PC-3 (cell line): ENCODE results near the gene HYOU1. TPM values are rescaled to one million over a fixed set of nuclear protein-coding genes. Genes with fewer than 3 reads are reported as not detected.
A peak's percentile ranks its signal among the peaks of the same experiment; 100 is the strongest.

Experiments
- ATAC-seq: fragments of 200-7000 bp; cut with Tn5 transposase; 2 replicates; pipeline ENCODE4 v1.9.1; 2020; ENCODE audit warnings: mild to moderate bottlenecking, moderate library complexity
- BruUV-seq: library from RNA; stranded (reverse); fragments of 400-500 nt; replicated peaks from 2 replicates; lab custom pipeline; 2021; lab: Mats Ljungman, UMichigan
- CTCF ChIA-PET: fragments of 300-600 bp; sonication (Branson Sonifier 250); formaldehyde crosslinking; loops from one replicate; lab custom pipeline; 2022; ENCODE audit warnings: antibody characterized with exemption; lab: Charles Lee
- POLR2A ChIA-PET: fragments of 300-600 bp; sonication (Branson Sonifier 250); formaldehyde crosslinking; loops from one replicate; lab custom pipeline; 2022; ENCODE audit warnings: antibody characterized with exemption; ENCODE audit not compliant: unreplicated experiment; lab: Charles Lee
- DNase-seq: peaks from one replicate; pipeline ENCODE4 v3.0.0-alpha.2; 2015
- H2AFZ ChIP-seq: fragments of 300-600 bp; sonication (generic); 2 replicates; pipeline ENCODE4 v1.6.0; 2016; ENCODE audit warnings: antibody characterized with exemption, low read length
- H3F3A ChIP-seq: fragments of 300-600 bp; sonication (generic); one replicate; pipeline ENCODE4 v1.6.0; 2017; ENCODE audit warnings: antibody characterized with exemption, low read length, control low read depth, mild to moderate bottlenecking; ENCODE audit not compliant: unreplicated experiment
- H3K27ac ChIP-seq: fragments of 300-600 bp; sonication (generic); 2 replicates; pipeline ENCODE4 v1.5.1; 2016; ENCODE audit warnings: mild to moderate bottlenecking, low read length
- H3K27me3 ChIP-seq: fragments of 300-600 bp; sonication (generic); 2 replicates; pipeline ENCODE4 v1.6.1; 2016; ENCODE audit warnings: low read length, mixed read lengths
- H3K36me3 ChIP-seq: fragments of 300-600 bp; sonication (generic); 2 replicates; pipeline ENCODE4 v1.6.1; 2016; ENCODE audit warnings: low read depth, mixed run types, low read length, mixed read lengths
- H3K4me1 ChIP-seq: fragments of 300-600 bp; sonication (generic); 2 replicates; pipeline ENCODE4 v1.5.1; 2016; ENCODE audit warnings: low read length; ENCODE audit not compliant: insufficient read depth
- H3K4me2 ChIP-seq: fragments of 300-600 bp; sonication (generic); 2 replicates; pipeline ENCODE4 v1.6.0; 2016; ENCODE audit warnings: low read length
- H3K4me3 ChIP-seq: fragments of 300-600 bp; sonication (generic); 2 replicates; pipeline ENCODE4 v1.5.1; 2016; ENCODE audit warnings: mild to moderate bottlenecking, low read length, mixed read lengths
- H3K79me2 ChIP-seq: fragments of 300-600 bp; sonication (generic); 2 replicates; pipeline ENCODE4 v1.6.1; 2017; ENCODE audit warnings: low read length, mixed read lengths
- H3K9ac ChIP-seq: fragments of 300-600 bp; sonication (generic); 2 replicates; pipeline ENCODE4 v1.6.0; 2016; ENCODE audit warnings: mild to moderate bottlenecking, low read length
- H3K9me2 ChIP-seq: fragments of 300-600 bp; sonication (generic); replicated peaks from 2 replicates; pipeline ENCODE4 v1.6.1; 2016; ENCODE audit warnings: mixed run types, low read length, mixed read lengths
- H3K9me3 ChIP-seq: fragments of 300-600 bp; sonication (generic); 2 replicates; pipeline ENCODE4 v1.6.1; 2016; ENCODE audit warnings: low read length, mixed read lengths
- H4K20me1 ChIP-seq: fragments of 300-600 bp; sonication (generic); 2 replicates; pipeline ENCODE4 v1.6.1; 2016; ENCODE audit warnings: low read length, mixed read lengths
- EZH2 ChIP-seq: fragments of 300-600 bp; sonication (generic); IDR thresholded peaks from one replicate; pipeline ENCODE4 v1.6.1; 2017; ENCODE audit warnings: antibody characterized with exemption, mild to moderate bottlenecking, low read length; ENCODE audit not compliant: unreplicated experiment
- EZH2phosphoT487 ChIP-seq: fragments of 300-600 bp; sonication (generic); IDR thresholded peaks from 2 replicates; pipeline ENCODE4 v1.6.1; 2018; ENCODE audit warnings: mild to moderate bottlenecking, antibody characterized with exemption, low read length, borderline replicate concordance
- intact Hi-C: fragments of 100-400 bp; cut with micrococcal nuclease; formaldehyde crosslinking; loops from 2 replicates; pipeline ENCODE4 v1.9.0; 2023
- total RNA-seq: library from RNA; depleted of rRNA; stranded (reverse); fragments of >200 nt; gene quantifications from 2 replicates; pipeline ENCODE4 v1.2.3, GENCODE V29; 2014
- TF ChIP-seq, protein P1 (sequence below): fragments of 300-600 bp; sonication (generic); conservative IDR thresholded peaks from 2 replicates; pipeline ENCODE4 v1.5.1; 2017; ENCODE audit warnings: antibody characterized with exemption, low read depth, mild to moderate bottlenecking, low read length

HYOU1 gene
- total RNA-seq, 1 experiment from 2014 or later, result 168 TPM

GRCh38 chr11:119029340-119030028, 27.5 kb downstream of the HYOU1 start:
- POLR2A ChIA-PET, result interaction anchor here (0.6 kb wide), 1 partner anchor 9 kb away, joined by 4 read pairs; no protein-coding TSS in a partner anchor
- CTCF ChIA-PET, result no interaction called here
- peak overlapping the region; percentile 96 for H3K4me3 ChIP-seq
- H3K9me3 ChIP-seq, result no peaks in the 10 kb centered on the region
- intact Hi-C loops, result loop anchor here (2.0 kb wide), 1 partner anchor 73 kb away; no protein-coding TSS in a partner anchor
- no peaks in the 10 kb centered on the region for H3K9me2 ChIP-seq
- H3K36me3 ChIP-seq, result peaks cover 10% of the 10 kb centered on the region; the same call in 1 of the 2 replicates
- BruUV-seq, result TSS peak; percentile 55
- no peaks in the 10 kb centered on the region for H3K27me3 ChIP-seq
- H3K9ac ChIP-seq, result peak overlapping the region; percentile 91
- H3K4me2 ChIP-seq, result peak overlapping the region; percentile 99
- DNase-seq (peak; percentile 16), ATAC-seq (peak; percentile 2; the same call in 1 of the 2 replicates)
- H3K4me1 ChIP-seq, result peaks cover 16% of the 10 kb centered on the region
- H3K79me2 ChIP-seq, result peaks cover 27% of the 10 kb centered on the region
- H4K20me1 ChIP-seq, result no peaks in the 10 kb centered on the region
- H2AFZ ChIP-seq, result peak overlapping the region; percentile 99
- TF ChIP-seq EZH2phosphoT487 (no peak), EZH2 (no peak)
- TF ChIP-seq, protein P1, sequence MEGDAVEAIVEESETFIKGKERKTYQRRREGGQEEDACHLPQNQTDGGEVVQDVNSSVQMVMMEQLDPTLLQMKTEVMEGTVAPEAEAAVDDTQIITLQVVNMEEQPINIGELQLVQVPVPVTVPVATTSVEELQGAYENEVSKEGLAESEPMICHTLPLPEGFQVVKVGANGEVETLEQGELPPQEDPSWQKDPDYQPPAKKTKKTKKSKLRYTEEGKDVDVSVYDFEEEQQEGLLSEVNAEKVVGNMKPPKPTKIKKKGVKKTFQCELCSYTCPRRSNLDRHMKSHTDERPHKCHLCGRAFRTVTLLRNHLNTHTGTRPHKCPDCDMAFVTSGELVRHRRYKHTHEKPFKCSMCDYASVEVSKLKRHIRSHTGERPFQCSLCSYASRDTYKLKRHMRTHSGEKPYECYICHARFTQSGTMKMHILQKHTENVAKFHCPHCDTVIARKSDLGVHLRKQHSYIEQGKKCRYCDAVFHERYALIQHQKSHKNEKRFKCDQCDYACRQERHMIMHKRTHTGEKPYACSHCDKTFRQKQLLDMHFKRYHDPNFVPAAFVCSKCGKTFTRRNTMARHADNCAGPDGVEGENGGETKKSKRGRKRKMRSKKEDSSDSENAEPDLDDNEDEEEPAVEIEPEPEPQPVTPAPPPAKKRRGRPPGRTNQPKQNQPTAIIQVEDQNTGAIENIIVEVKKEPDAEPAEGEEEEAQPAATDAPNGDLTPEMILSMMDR, result no peak
- H3K27ac ChIP-seq, result no peak overlapping the region
- H3F3A ChIP-seq, result no peaks in the 10 kb centered on the region

- no peaks in the 10 kb centered on the region for H3K9me2 ChIP-seq
- intact Hi-C loops, result no loop called here
- H3K27me3 ChIP-seq, result no peaks in the 10 kb centered on the region
- H3K4me3 ChIP-seq, result peak overlapping the region; percentile 96
- peak overlapping the region; percentile 99 for H3K4me2 ChIP-seq
- no peak overlapping the region for H3K9ac ChIP-seq
- H3F3A ChIP-seq, result peaks cover under 1% of the 10 kb centered on the region
- H2AFZ ChIP-seq, result no peak overlapping the region
- no peaks in the 10 kb centered on the region for H3K9me3 ChIP-seq
- ChIA-PET CTCF (no interaction called here), POLR2A (interaction anchor here (0.6 kb wide), 1 partner anchor 9 kb away, joined by 4 read pairs; no protein-coding TSS in a partner anchor)
- DNase-seq (no peak), ATAC-seq (no peak)
- H3K4me1 ChIP-seq, result peaks cover 16% of the 10 kb centered on the region
- peaks cover 15% of the 10 kb centered on the region; the same call in 1 of the 2 replicates for H3K36me3 ChIP-seq
- H3K27ac ChIP-seq, result no peak overlapping the region
- TF ChIP-seq, protein P1, result no peak
- no peak for TF ChIP-seq EZH2phosphoT487
- TF ChIP-seq EZH2, result no peak
- no peaks in the 10 kb centered on the region for H4K20me1 ChIP-seq
- peaks cover 27% of the 10 kb centered on the region for H3K79me2 ChIP-seq
- no TSS peak for BruUV-seq
Observed at GRCh38 chr11:119029069-119029339, 28.0 kb downstream of the HYOU1 start.
